Astrocyte (in vitro differentiated cells and primary cell): ENCODE results near the gene HMCN2.

ENCODE experiments used
- EZH2 ChIP-seq: IDR thresholded peaks from 2 replicates; pipeline ENCODE4 v1.6.1; 2012; ENCODE audit warnings: mild to moderate bottlenecking, low read length, inconsistent platforms; ENCODE audit not compliant: insufficient read depth
- TF ChIP-seq, protein P1 (sequence below): IDR thresholded peaks from 2 replicates; pipeline ENCODE4 v1.5.1; 2011; ENCODE audit warnings: low read depth, mild to moderate bottlenecking, inconsistent platforms, low read length, moderate library complexity; ENCODE audit not compliant: insufficient read depth

DNA sequence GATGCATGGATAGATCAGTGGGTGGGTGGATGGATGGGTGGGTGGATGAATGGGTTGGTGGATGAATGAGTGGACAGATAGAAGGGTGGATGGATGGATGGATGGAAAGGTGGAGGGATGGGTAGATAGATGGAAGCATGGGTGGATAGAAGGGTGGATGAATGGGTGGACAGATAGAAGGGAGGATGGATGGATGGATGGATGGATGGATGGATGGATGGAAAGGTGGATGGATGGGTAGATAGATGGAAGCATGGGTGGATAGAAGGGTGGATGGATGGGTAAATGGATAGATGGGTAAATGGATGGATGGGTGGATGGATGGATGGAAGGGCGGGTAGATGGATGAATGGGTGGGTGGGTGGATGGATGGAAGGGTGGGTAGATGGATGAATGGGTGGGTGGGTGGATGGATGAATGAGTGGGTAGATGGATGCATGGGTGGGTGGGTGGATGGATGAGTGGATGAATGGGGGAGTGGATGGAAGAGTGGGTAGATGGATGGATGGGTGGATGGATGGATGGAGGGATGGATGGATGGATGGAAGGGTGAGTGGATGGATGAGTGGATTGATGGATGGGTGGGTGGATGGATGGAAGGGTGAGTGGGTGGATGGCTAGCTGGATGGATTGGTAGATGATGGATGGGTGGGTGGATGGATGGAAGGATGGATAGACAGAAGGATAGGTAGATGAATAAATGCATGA, 91.5 kb downstream of the HMCN2 start:
- TF ChIP-seq, protein P1, sequence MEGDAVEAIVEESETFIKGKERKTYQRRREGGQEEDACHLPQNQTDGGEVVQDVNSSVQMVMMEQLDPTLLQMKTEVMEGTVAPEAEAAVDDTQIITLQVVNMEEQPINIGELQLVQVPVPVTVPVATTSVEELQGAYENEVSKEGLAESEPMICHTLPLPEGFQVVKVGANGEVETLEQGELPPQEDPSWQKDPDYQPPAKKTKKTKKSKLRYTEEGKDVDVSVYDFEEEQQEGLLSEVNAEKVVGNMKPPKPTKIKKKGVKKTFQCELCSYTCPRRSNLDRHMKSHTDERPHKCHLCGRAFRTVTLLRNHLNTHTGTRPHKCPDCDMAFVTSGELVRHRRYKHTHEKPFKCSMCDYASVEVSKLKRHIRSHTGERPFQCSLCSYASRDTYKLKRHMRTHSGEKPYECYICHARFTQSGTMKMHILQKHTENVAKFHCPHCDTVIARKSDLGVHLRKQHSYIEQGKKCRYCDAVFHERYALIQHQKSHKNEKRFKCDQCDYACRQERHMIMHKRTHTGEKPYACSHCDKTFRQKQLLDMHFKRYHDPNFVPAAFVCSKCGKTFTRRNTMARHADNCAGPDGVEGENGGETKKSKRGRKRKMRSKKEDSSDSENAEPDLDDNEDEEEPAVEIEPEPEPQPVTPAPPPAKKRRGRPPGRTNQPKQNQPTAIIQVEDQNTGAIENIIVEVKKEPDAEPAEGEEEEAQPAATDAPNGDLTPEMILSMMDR: no peak
- no peak for TF ChIP-seq EZH2
